Mesendoderm (in vitro differentiated cells): ENCODE measurements around the gene WNT9A.
A peak's percentile ranks its signal among the peaks of the same experiment; 100 is the strongest.

ENCODE experiments used
- DNase-seq: peaks from one replicate; pipeline ENCODE4 v3.0.0; 2013
- H2AK5ac ChIP-seq: 2 replicates; pipeline ENCODE4 v1.6.1; 2013; ENCODE audit warnings: low read length, inconsistent platforms
- H2BK120ac ChIP-seq: 2 replicates; pipeline ENCODE4 v1.6.1; 2013; ENCODE audit warnings: low read depth, mild to moderate bottlenecking, low read length, moderate library complexity, mixed read lengths
- H2BK15ac ChIP-seq: replicated peaks from 2 replicates; pipeline ENCODE4 v1.6.1; 2013; ENCODE audit warnings: low read depth, mild to moderate bottlenecking, moderate library complexity
- H2BK5ac ChIP-seq: 2 replicates; pipeline ENCODE4 v1.6.1; 2013; ENCODE audit warnings: low read length, inconsistent platforms
- H3K18ac ChIP-seq: 2 replicates; pipeline ENCODE4 v1.6.1; 2013; ENCODE audit warnings: mild to moderate bottlenecking, low read length, mixed read lengths
- H3K23ac ChIP-seq: one replicate; pipeline ENCODE4 v1.6.1; 2013; ENCODE audit warnings: low read length
- H3K27ac ChIP-seq: 2 replicates; pipeline ENCODE4 v1.5.1; 2013; ENCODE audit warnings: low read depth, mild to moderate bottlenecking, inconsistent platforms, low read length, moderate library complexity
- H3K27me3 ChIP-seq: 2 replicates; pipeline ENCODE4 v1.6.1; 2013; ENCODE audit warnings: low read length, control low read depth, mild to moderate bottlenecking, inconsistent platforms; ENCODE audit not compliant: insufficient read depth, poor library complexity
- H3K36me3 ChIP-seq: 2 replicates; pipeline ENCODE4 v1.6.1; 2013; ENCODE audit warnings: low read length, inconsistent platforms; ENCODE audit not compliant: control insufficient read depth, insufficient read depth
- H3K4ac ChIP-seq: one replicate; pipeline ENCODE4 v1.6.1; 2013; ENCODE audit warnings: low read depth, mild to moderate bottlenecking, low read length, moderate library complexity
- H3K4me1 ChIP-seq: 2 replicates; pipeline ENCODE4 v1.6.1; 2013; ENCODE audit warnings: low read depth, low read length, inconsistent platforms; ENCODE audit not compliant: control insufficient read depth
- H3K4me2 ChIP-seq: 2 replicates; pipeline ENCODE4 v1.6.1; 2013; ENCODE audit warnings: low read length
- H3K4me3 ChIP-seq: 2 replicates; pipeline ENCODE4 v1.5.1; 2013; ENCODE audit warnings: mild to moderate bottlenecking, low read length
- H3K56ac ChIP-seq: one replicate; pipeline ENCODE4 v1.6.1; 2013; ENCODE audit warnings: low read length
- H3K79me1 ChIP-seq: 2 replicates; pipeline ENCODE4 v1.6.1; 2013; ENCODE audit warnings: low read length, inconsistent platforms
- H3K79me2 ChIP-seq: 2 replicates; pipeline ENCODE4 v1.6.1; 2013; ENCODE audit warnings: mild to moderate bottlenecking, low read length; ENCODE audit not compliant: control insufficient read depth, insufficient read depth
- H3K9ac ChIP-seq: 2 replicates; pipeline ENCODE4 v1.6.1; 2013; ENCODE audit warnings: low read length, inconsistent platforms
- H4K5ac ChIP-seq: one replicate; pipeline ENCODE4 v1.6.1; 2013; ENCODE audit warnings: low read length
- H4K8ac ChIP-seq: one replicate; pipeline ENCODE4 v1.6.1; 2013; ENCODE audit warnings: low read depth, mild to moderate bottlenecking, control low read depth, low read length, moderate library complexity
- WGBS: extraction: QIAGEN DNeasy Blood & Tissue Kit; methylation state at CpG from one replicate; pipeline ENCODE4 v1.1.7; 2013; ENCODE audit warnings: low lambda C conversion rate, missing lambda C conversion rate; ENCODE audit not compliant: insufficient coverage; ENCODE audit errors: extremely low coverage; 5-methylcytosine and 5-hydroxymethylcytosine counted together

WNT9A gene

DNA sequence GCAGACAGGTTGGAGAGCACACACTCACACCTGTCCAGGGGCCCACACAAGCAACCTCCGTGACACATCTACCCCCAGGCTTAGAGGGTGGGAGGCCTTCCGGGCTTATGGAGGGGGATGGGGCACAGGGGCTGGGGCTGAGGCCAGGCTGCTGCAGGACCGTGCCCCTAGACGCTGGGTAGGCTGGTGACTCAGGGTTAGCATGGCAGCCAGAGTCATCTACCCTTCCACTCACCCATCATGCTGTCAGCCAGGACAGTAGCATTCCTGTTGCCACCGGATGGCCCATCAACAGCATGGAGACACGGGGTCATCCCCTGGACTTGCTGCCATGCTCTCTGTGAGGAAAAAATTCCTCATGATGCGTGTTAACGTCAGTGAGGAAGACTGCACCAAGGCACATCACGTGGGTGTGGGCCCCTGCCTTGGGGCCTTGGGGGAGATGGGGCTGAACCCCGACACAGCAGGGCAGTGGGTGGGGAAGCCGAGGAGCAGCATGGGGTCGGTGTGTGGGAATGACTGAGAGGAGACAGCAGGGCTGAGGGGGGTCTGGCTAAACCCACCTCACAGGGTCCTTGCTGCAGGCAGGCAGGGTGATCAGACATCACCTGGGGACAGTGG is 52.8 kb downstream of the WNT9A start:
- no peak for DNase-seq

GRCh38 chr1:227893949-227894721 is 53.6 kb downstream of the WNT9A start:
- no peak overlapping the region for H4K8ac ChIP-seq
- no peaks in the 10 kb centered on the region for H3K36me3 ChIP-seq
- H2BK120ac ChIP-seq: no peak overlapping the region
- H2BK5ac ChIP-seq: no peak overlapping the region
- no peak overlapping the region for H2AK5ac ChIP-seq
- no peak overlapping the region for H4K5ac ChIP-seq
- no peaks in the 10 kb centered on the region for H3K79me2 ChIP-seq
- H3K4ac ChIP-seq: no peak overlapping the region
- H3K18ac ChIP-seq: no peak overlapping the region
- H2BK15ac ChIP-seq: no peak overlapping the region
- WGBS: no CpG with 5 or more reads among the region's 27 CpGs
- H3K9ac ChIP-seq: no peak overlapping the region
- no peaks in the 10 kb centered on the region for H3K79me1 ChIP-seq
- H3K27me3 ChIP-seq: no peaks in the 10 kb centered on the region
- no peak overlapping the region for H3K4me3 ChIP-seq
- peaks cover 3% of the 10 kb centered on the region for H3K4me1 ChIP-seq
- H3K56ac ChIP-seq: peak overlapping the region; percentile 36
- no peak overlapping the region for H3K27ac ChIP-seq
- H3K23ac ChIP-seq: no peak overlapping the region
- no peak overlapping the region for H3K4me2 ChIP-seq
- no peak for DNase-seq

More for the DNA sequence above, 52.8 kb downstream of the WNT9A start:
- Histone ChIP-seq H3K4me3 (no peak overlapping the region), H3K27me3 (no peaks in the 10 kb centered on the region), H2AK5ac (no peak overlapping the region), H2BK15ac (no peak overlapping the region), H3K4me1 (peaks cover 3% of the 10 kb centered on the region), H3K23ac (no peak overlapping the region), H3K79me2 (no peaks in the 10 kb centered on the region), H4K8ac (no peak overlapping the region), H3K4ac (no peak overlapping the region), H3K4me2 (no peak overlapping the region), H3K27ac (no peak overlapping the region), H3K9ac (no peak overlapping the region), H3K18ac (no peak overlapping the region), H3K36me3 (no peaks in the 10 kb centered on the region), H4K5ac (no peak overlapping the region), H2BK5ac (no peak overlapping the region), H3K79me1 (no peaks in the 10 kb centered on the region), H3K56ac (no peak overlapping the region), H2BK120ac (no peak overlapping the region)
- no CpG with 5 or more reads among the region's 12 CpGs for WGBS

DNA sequence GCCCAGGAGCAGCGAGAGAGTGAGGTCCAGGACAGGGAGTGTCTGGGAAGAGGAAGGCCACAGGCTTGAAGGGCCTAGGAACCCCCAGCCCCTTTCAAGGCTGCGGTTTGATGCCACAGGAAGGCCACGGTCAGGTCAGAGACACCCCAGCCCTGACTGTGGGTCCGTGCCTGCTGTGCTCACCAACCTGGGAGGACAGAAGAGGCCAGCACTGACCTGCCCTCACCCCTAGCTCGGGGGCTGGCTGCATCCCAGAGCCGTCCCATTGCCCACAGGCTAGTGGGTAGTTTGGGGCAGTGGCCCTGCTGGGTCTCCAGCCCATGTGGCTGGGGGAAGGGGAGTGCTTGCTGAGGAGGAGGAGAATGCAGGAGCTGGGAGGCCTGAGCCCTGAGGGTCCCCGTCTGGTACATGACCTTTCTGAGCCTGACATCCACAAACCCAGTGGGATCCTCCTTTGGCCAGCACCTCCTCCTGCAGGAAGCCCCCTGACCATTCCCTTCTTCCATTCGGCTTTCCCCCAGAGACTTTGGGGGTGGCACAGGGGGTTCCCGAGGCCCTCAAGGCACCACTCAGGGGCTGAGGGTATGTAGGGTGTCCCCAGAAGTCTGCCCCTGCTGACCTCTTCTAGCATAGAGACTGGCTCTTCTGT is 54.3 kb downstream of the WNT9A start:
- Histone ChIP-seq H3K79me2 (no peaks in the 10 kb centered on the region), H3K27me3 (no peaks in the 10 kb centered on the region), H3K56ac (no peak overlapping the region), H2BK5ac (no peak overlapping the region), H3K4me2 (no peak overlapping the region), H4K8ac (no peak overlapping the region), H2BK120ac (no peak overlapping the region), H3K4ac (no peak overlapping the region), H2AK5ac (no peak overlapping the region), H3K4me3 (no peak overlapping the region), H3K18ac (no peak overlapping the region), H3K9ac (no peak overlapping the region), H3K4me1 (peaks cover 3% of the 10 kb centered on the region), H3K79me1 (no peaks in the 10 kb centered on the region), H3K23ac (no peak overlapping the region), H3K27ac (no peak overlapping the region), H4K5ac (no peak overlapping the region), H2BK15ac (no peak overlapping the region), H3K36me3 (no peaks in the 10 kb centered on the region)
- DNase-seq: no peak
- no CpG with 5 or more reads among the region's 9 CpGs for WGBS

DNA sequence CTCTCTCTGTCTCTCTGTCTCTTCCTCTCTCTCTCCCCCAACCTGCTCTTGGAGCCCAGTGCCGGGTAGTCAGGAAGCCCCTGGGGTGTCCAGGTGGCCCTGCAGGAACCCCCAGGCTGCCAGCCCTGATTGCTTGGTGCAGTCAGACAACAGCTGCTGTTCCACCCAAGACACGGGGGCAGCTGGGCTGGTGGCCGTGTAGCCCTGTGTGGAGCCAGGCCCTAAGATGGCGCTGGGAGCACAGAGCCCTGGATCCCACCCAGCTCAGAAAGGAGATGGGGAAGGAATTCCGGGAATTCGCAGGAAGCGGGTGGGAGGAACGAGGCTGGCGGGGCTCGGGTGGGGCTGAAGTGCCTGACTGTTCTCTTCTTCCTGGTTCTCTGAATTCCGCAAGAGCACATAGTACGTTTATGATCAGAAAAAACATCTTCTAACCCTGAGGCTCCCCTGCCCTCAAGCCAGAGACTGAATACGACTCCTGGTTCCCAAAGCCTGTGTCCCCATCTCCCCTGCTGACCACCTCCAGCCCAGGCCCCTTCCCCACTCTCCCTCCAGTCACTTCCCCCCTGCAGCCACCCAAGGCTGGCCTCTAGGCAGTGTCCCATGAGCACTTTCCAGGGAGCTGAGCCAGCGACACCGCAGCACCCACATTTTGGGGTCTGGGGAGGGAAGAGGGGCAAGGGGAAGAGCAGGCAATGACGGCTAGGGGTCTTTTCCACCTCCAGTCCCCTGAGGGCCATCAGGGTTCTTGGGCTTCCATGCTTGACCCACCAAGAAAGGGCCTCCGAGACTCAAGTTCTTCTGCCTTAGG is 55.0 kb downstream of the WNT9A start:
- Histone ChIP-seq H3K56ac (peak overlapping the region; percentile 6), H2BK5ac (no peak overlapping the region), H2BK15ac (no peak overlapping the region), H3K23ac (no peak overlapping the region), H3K9ac (no peak overlapping the region), H4K8ac (no peak overlapping the region), H2AK5ac (no peak overlapping the region), H3K27ac (no peak overlapping the region), H3K27me3 (no peaks in the 10 kb centered on the region), H4K5ac (no peak overlapping the region), H3K18ac (no peak overlapping the region), H3K36me3 (no peaks in the 10 kb centered on the region), H3K4ac (peak overlapping the region; percentile 62), H2BK120ac (no peak overlapping the region), H3K4me2 (no peak overlapping the region), H3K79me2 (no peaks in the 10 kb centered on the region), H3K4me1 (peaks cover 3% of the 10 kb centered on the region), H3K79me1 (no peaks in the 10 kb centered on the region), H3K4me3 (no peak overlapping the region)
- DNase-seq: peak; percentile 61
- WGBS: no CpG with 5 or more reads among the region's 17 CpGs

- no peak overlapping the region for H2AK5ac ChIP-seq
- H3K27ac ChIP-seq: no peak overlapping the region
- H2BK5ac ChIP-seq: no peak overlapping the region
- DNase-seq: no peak
- H3K4me1 ChIP-seq: peaks cover 3% of the 10 kb centered on the region
- H2BK120ac ChIP-seq: no peak overlapping the region
- H3K4me3 ChIP-seq: no peak overlapping the region
- no peak overlapping the region for H4K8ac ChIP-seq
- no peaks in the 10 kb centered on the region for H3K79me2 ChIP-seq
- H3K18ac ChIP-seq: no peak overlapping the region
- no peak overlapping the region for H4K5ac ChIP-seq
- no CpG with 5 or more reads among the region's 6 CpGs for WGBS
- no peaks in the 10 kb centered on the region for H3K36me3 ChIP-seq
- H2BK15ac ChIP-seq: no peak overlapping the region
- H3K4ac ChIP-seq: no peak overlapping the region
- H3K9ac ChIP-seq: no peak overlapping the region
- no peaks in the 10 kb centered on the region for H3K79me1 ChIP-seq
- H3K4me2 ChIP-seq: no peak overlapping the region
- H3K56ac ChIP-seq: no peak overlapping the region
- no peaks in the 10 kb centered on the region for H3K27me3 ChIP-seq
- no peak overlapping the region for H3K23ac ChIP-seq
Measured at GRCh38 chr1:227891955-227892488, 55.7 kb downstream of the WNT9A start.
